PC-9 (cell line): ENCODE measurements around the gene TMEM60. TPM values are rescaled to one million over a fixed set of nuclear protein-coding genes. Genes with fewer than 3 reads are reported as not detected.

Source experiments
- Bru-seq: library from RNA; stranded (reverse); fragments of 400-500 nt; gene quantifications from one replicate; lab custom pipeline; 2021; lab: Mats Ljungman, UMichigan
- BruChase-seq, 2 experiments: library from RNA; stranded (reverse); fragments of 400-500 nt; gene quantifications; one replicate each; lab custom pipeline; 2021; lab: Mats Ljungman, UMichigan
- BruUV-seq: library from RNA; stranded (reverse); fragments of 400-500 nt; replicated peaks from 2 replicates; lab custom pipeline; 2021; lab: Mats Ljungman, UMichigan
- CTCF ChIA-PET: fragments of 300-600 bp; sonication (Branson Sonifier 250); formaldehyde crosslinking; loops from one replicate; lab custom pipeline; 2022; ENCODE audit warnings: antibody characterized with exemption; lab: Charles Lee
- POLR2A ChIA-PET: fragments of 300-600 bp; sonication (Branson Sonifier 250); formaldehyde crosslinking; loops from one replicate; lab custom pipeline; 2022; ENCODE audit warnings: antibody characterized with exemption; ENCODE audit not compliant: unreplicated experiment; lab: Charles Lee
- DNase-seq, 2 experiments: peaks; one replicate each; pipeline versions ENCODE4 v3.0.0 to v3.0.0-alpha.2; 2015 to 2022; ENCODE audit warnings: mixed read lengths in 1 of 2
- H2AFZ ChIP-seq: fragments of 200-600 bp; sonication (generic); 2 replicates; pipeline ENCODE4 v1.8.1; 2017; ENCODE audit warnings: antibody characterized with exemption
- H3F3A ChIP-seq: fragments of 200-600 bp; sonication (generic); 2 replicates; pipeline ENCODE4 v1.8.1; 2017; ENCODE audit warnings: antibody characterized with exemption, mild to moderate bottlenecking, low read depth; ENCODE audit not compliant: insufficient read depth
- H3K27ac ChIP-seq: fragments of 200-600 bp; sonication (generic); 2 replicates; pipeline ENCODE4 v1.6.1; 2016; ENCODE audit warnings: mixed run types
- H3K27me3 ChIP-seq: fragments of 200-600 bp; sonication (generic); 2 replicates; pipeline ENCODE4 v1.6.1; 2016; ENCODE audit warnings: low read depth, mixed run types; ENCODE audit not compliant: insufficient read depth
- H3K36me3 ChIP-seq: fragments of 200-600 bp; sonication (generic); 2 replicates; pipeline ENCODE4 v1.6.1; 2016; ENCODE audit warnings: low read depth, mixed run types
- H3K4me1 ChIP-seq: fragments of 200-600 bp; sonication (generic); replicated peaks from 2 replicates; pipeline ENCODE4 v1.6.1; 2016; ENCODE audit warnings: mixed run types; ENCODE audit not compliant: insufficient read depth
- H3K4me2 ChIP-seq: fragments of 200-600 bp; sonication (generic); 2 replicates; pipeline ENCODE4 v1.6.1; 2017; ENCODE audit warnings: mixed run types
- H3K4me3 ChIP-seq: fragments of 200-600 bp; sonication (generic); 2 replicates; pipeline ENCODE4 v1.6.1; 2016; ENCODE audit warnings: mixed run types
- H3K79me2 ChIP-seq: fragments of 200-600 bp; sonication (generic); 2 replicates; pipeline ENCODE4 v1.6.1; 2017; ENCODE audit warnings: low read depth, mixed run types
- H3K9me2 ChIP-seq: fragments of 200-600 bp; sonication (generic); 2 replicates; pipeline ENCODE4 v1.8.1; 2017; ENCODE audit warnings: mild to moderate bottlenecking; ENCODE audit not compliant: insufficient read depth
- H3K9me3 ChIP-seq: fragments of 200-600 bp; sonication (generic); 2 replicates; pipeline ENCODE4 v1.8.1; 2016; ENCODE audit warnings: low read depth; ENCODE audit not compliant: insufficient read depth
- H4K20me1 ChIP-seq: fragments of 200-600 bp; sonication (generic); 2 replicates; pipeline ENCODE4 v1.8.1; 2017; ENCODE audit not compliant: insufficient read depth
- CTCF ChIP-seq: fragments of 200-600 bp; sonication (generic); conservative IDR thresholded peaks from 2 replicates; pipeline ENCODE4 v1.6.1; 2017; ENCODE audit warnings: mixed run types, antibody characterized with exemption, mild to moderate bottlenecking, moderate library complexity
- EZH2 ChIP-seq: fragments of 200-600 bp; sonication (generic); IDR thresholded peaks from 2 replicates; pipeline ENCODE4 v1.8.0; 2017; ENCODE audit warnings: antibody characterized with exemption, low read depth
- intact Hi-C: fragments of 100-400 bp; cut with micrococcal nuclease; formaldehyde crosslinking; loops from one replicate; pipeline ENCODE4 v1.10.0; 2022; ENCODE audit not compliant: unreplicated experiment
- long read RNA-seq: library from polyadenylated mRNA; stranded (forward); transcript quantifications from one replicate; pipeline ENCODE4 v2.0.0, GENCODE V29; 2022
- total RNA-seq: library from RNA; stranded (reverse); gene quantifications from 2 replicates; pipeline ENCODE4 v1.2.3, GENCODE V29; 2021

TMEM60 gene
- total RNA-seq = 19.5 and 29.1 TPM in 2 replicates
- Bru-seq, nascent RNA = percentile 87 among the genes with signal in this experiment
- percentile 90 among the genes with signal in this experiment for BruChase-seq, experiment 1, labeled RNA remaining after a 2-hour chase
- percentile 76 among the genes with signal in this experiment for BruChase-seq, experiment 2, labeled RNA remaining after a 6-hour chase
- long read RNA-seq, transcript TMEM60-201 (2 exons, 1,023 nt) = major isoform, 48 of 49 reads
- long read RNA-seq, partial matches to known transcripts = 0 of 49 reads
- long read RNA-seq, other reads (novel, unspliced or antisense) = 1 of 49 reads

GRCh38 chr7:77798394-77799077 lies at the start of gene TMEM60, which contains the start of gene PHTF2:
Gene TMEM60, minus strand, starts transcription at chr7:77798434. Its CDS starts 4,061 bp downstream, at chr7:77794373.
Gene PHTF2, plus strand, starts transcription at chr7:77798773.
- no peaks in the 10 kb centered on the region for H3K36me3 ChIP-seq
- peaks cover 71% of the 10 kb centered on the region for H3K79me2 ChIP-seq
- peak within 1 kb of the TSS; percentile 96 for H2AFZ ChIP-seq
- ChIA-PET POLR2A (no interaction called here), CTCF (interaction anchor here (0.5 to 1.3 kb wide), 4 partner anchors 13 to 1002 kb away, joined by 3 to 7 read pairs (median 3); no protein-coding TSS in a partner anchor)
- intact Hi-C loops = loop anchor here (1.0 to 5.0 kb wide), 4 partner anchors 36 to 529 kb away; no protein-coding TSS in a partner anchor
- no peaks in the 10 kb centered on the region for H3K27me3 ChIP-seq
- H3K4me3 ChIP-seq = peak within 1 kb of the TSS; percentile 96
- no peaks in the 10 kb centered on the region for H4K20me1 ChIP-seq
- H3K27ac ChIP-seq = peak within 1 kb of the TSS; percentile 41
- H3K9me3 ChIP-seq = no peaks in the 10 kb centered on the region
- no TSS peak for BruUV-seq
- peaks cover 35% of the 10 kb centered on the region for H3K4me1 ChIP-seq
- no peaks in the 10 kb centered on the region for H3K9me2 ChIP-seq
- peak; percentile 45; the same call in 1 of the 2 replicates for TF ChIP-seq CTCF
- no peak for TF ChIP-seq EZH2
- no peaks in the 10 kb centered on the region for H3F3A ChIP-seq
- peak; percentile 99 to 100 for DNase-seq
- peak within 1 kb of the TSS; percentile 97 for H3K4me2 ChIP-seq

- H3K4me2 ChIP-seq = no peak overlapping the region
- H3K36me3 ChIP-seq = no peaks in the 10 kb centered on the region
- intact Hi-C loops = no loop called here
- POLR2A ChIA-PET = no interaction called here
- no peak overlapping the region for H3K4me3 ChIP-seq
- no peak overlapping the region for H2AFZ ChIP-seq
- H3K79me2 ChIP-seq = no peaks in the 10 kb centered on the region
- no TSS peak for BruUV-seq
- TF ChIP-seq CTCF (no peak), EZH2 (no peak)
- no peak for DNase-seq
- H4K20me1 ChIP-seq = no peaks in the 10 kb centered on the region
- CTCF ChIA-PET = no interaction called here
- H3K9me2 ChIP-seq = no peaks in the 10 kb centered on the region
- H3K27me3 ChIP-seq = no peaks in the 10 kb centered on the region
- H3K4me1 ChIP-seq = no peaks in the 10 kb centered on the region
- H3F3A ChIP-seq = no peaks in the 10 kb centered on the region
- no peaks in the 10 kb centered on the region for H3K9me3 ChIP-seq
- no peak overlapping the region for H3K27ac ChIP-seq
These were observed 48.3 kb upstream of the TMEM60 start for GRCh38 chr7:77846317-77847092.

GRCh38 chr7:77843194-77843593 lies 45.0 kb upstream of the TMEM60 start:
- H3K36me3 ChIP-seq = no peaks in the 10 kb centered on the region
- TF ChIP-seq EZH2 = no peak
- TF ChIP-seq CTCF = no peak
- H3K27ac ChIP-seq = no peak overlapping the region
- CTCF ChIA-PET = interaction anchor here (0.6 kb wide), 1 partner anchor 802 kb away, joined by 3 read pairs; no protein-coding TSS in a partner anchor
- 0 out of 2 replicates have a peak, but pooled peaks cover under 1% of the 10 kb centered on the region for H3K79me2 ChIP-seq
- no peaks in the 10 kb centered on the region for H3K9me2 ChIP-seq
- no peak overlapping the region for H3K4me3 ChIP-seq
- no peaks in the 10 kb centered on the region for H3K9me3 ChIP-seq
- H3F3A ChIP-seq = no peaks in the 10 kb centered on the region
- no TSS peak for BruUV-seq
- no peaks in the 10 kb centered on the region for H4K20me1 ChIP-seq
- POLR2A ChIA-PET = no interaction called here
- H3K4me2 ChIP-seq = no peak overlapping the region
- no peak overlapping the region for H2AFZ ChIP-seq
- no peaks in the 10 kb centered on the region for H3K27me3 ChIP-seq
- intact Hi-C loops = no loop called here
- DNase-seq = no peak
- H3K4me1 ChIP-seq = no peaks in the 10 kb centered on the region
